PC-9 (cell line): ENCODE results near the gene CLN6. TPM values are rescaled to one million over a fixed set of nuclear protein-coding genes. Genes with fewer than 3 reads are reported as not detected.

ENCODE experiments used
- BruUV-seq: library from RNA; stranded (reverse); fragments of 400-500 nt; replicated peaks from 2 replicates; lab custom pipeline; 2021; lab: Mats Ljungman, UMichigan
- CTCF ChIA-PET: fragments of 300-600 bp; sonication (Branson Sonifier 250); formaldehyde crosslinking; loops from one replicate; lab custom pipeline; 2022; ENCODE audit warnings: antibody characterized with exemption; lab: Charles Lee
- POLR2A ChIA-PET: fragments of 300-600 bp; sonication (Branson Sonifier 250); formaldehyde crosslinking; loops from one replicate; lab custom pipeline; 2022; ENCODE audit warnings: antibody characterized with exemption; ENCODE audit not compliant: unreplicated experiment; lab: Charles Lee
- DNase-seq, 2 experiments: peaks; one replicate each; pipeline versions ENCODE4 v3.0.0 to v3.0.0-alpha.2; 2015 to 2022; ENCODE audit warnings: mixed read lengths in 1 of 2
- H2AFZ ChIP-seq: fragments of 200-600 bp; sonication (generic); 2 replicates; pipeline ENCODE4 v1.8.1; 2017; ENCODE audit warnings: antibody characterized with exemption
- H3F3A ChIP-seq: fragments of 200-600 bp; sonication (generic); 2 replicates; pipeline ENCODE4 v1.8.1; 2017; ENCODE audit warnings: antibody characterized with exemption, mild to moderate bottlenecking, low read depth; ENCODE audit not compliant: insufficient read depth
- H3K27ac ChIP-seq: fragments of 200-600 bp; sonication (generic); 2 replicates; pipeline ENCODE4 v1.6.1; 2016; ENCODE audit warnings: mixed run types
- H3K27me3 ChIP-seq: fragments of 200-600 bp; sonication (generic); 2 replicates; pipeline ENCODE4 v1.6.1; 2016; ENCODE audit warnings: low read depth, mixed run types; ENCODE audit not compliant: insufficient read depth
- H3K36me3 ChIP-seq: fragments of 200-600 bp; sonication (generic); 2 replicates; pipeline ENCODE4 v1.6.1; 2016; ENCODE audit warnings: low read depth, mixed run types
- H3K4me1 ChIP-seq: fragments of 200-600 bp; sonication (generic); replicated peaks from 2 replicates; pipeline ENCODE4 v1.6.1; 2016; ENCODE audit warnings: mixed run types; ENCODE audit not compliant: insufficient read depth
- H3K4me2 ChIP-seq: fragments of 200-600 bp; sonication (generic); 2 replicates; pipeline ENCODE4 v1.6.1; 2017; ENCODE audit warnings: mixed run types
- H3K4me3 ChIP-seq: fragments of 200-600 bp; sonication (generic); 2 replicates; pipeline ENCODE4 v1.6.1; 2016; ENCODE audit warnings: mixed run types
- H3K79me2 ChIP-seq: fragments of 200-600 bp; sonication (generic); 2 replicates; pipeline ENCODE4 v1.6.1; 2017; ENCODE audit warnings: low read depth, mixed run types
- H3K9me2 ChIP-seq: fragments of 200-600 bp; sonication (generic); 2 replicates; pipeline ENCODE4 v1.8.1; 2017; ENCODE audit warnings: mild to moderate bottlenecking; ENCODE audit not compliant: insufficient read depth
- H3K9me3 ChIP-seq: fragments of 200-600 bp; sonication (generic); 2 replicates; pipeline ENCODE4 v1.8.1; 2016; ENCODE audit warnings: low read depth; ENCODE audit not compliant: insufficient read depth
- H4K20me1 ChIP-seq: fragments of 200-600 bp; sonication (generic); 2 replicates; pipeline ENCODE4 v1.8.1; 2017; ENCODE audit not compliant: insufficient read depth
- EZH2 ChIP-seq: fragments of 200-600 bp; sonication (generic); IDR thresholded peaks from 2 replicates; pipeline ENCODE4 v1.8.0; 2017; ENCODE audit warnings: antibody characterized with exemption, low read depth
- intact Hi-C: fragments of 100-400 bp; cut with micrococcal nuclease; formaldehyde crosslinking; loops from one replicate; pipeline ENCODE4 v1.10.0; 2022; ENCODE audit not compliant: unreplicated experiment
- total RNA-seq: library from RNA; stranded (reverse); gene quantifications from 2 replicates; pipeline ENCODE4 v1.2.3, GENCODE V29; 2021
- TF ChIP-seq, protein P1 (sequence below): fragments of 200-600 bp; sonication (generic); conservative IDR thresholded peaks from 2 replicates; pipeline ENCODE4 v1.6.1; 2017; ENCODE audit warnings: mixed run types, antibody characterized with exemption, mild to moderate bottlenecking, moderate library complexity

The CLN6 gene
- total RNA-seq, 1 experiment from 2014 or later = 48.7 TPM

DNA sequence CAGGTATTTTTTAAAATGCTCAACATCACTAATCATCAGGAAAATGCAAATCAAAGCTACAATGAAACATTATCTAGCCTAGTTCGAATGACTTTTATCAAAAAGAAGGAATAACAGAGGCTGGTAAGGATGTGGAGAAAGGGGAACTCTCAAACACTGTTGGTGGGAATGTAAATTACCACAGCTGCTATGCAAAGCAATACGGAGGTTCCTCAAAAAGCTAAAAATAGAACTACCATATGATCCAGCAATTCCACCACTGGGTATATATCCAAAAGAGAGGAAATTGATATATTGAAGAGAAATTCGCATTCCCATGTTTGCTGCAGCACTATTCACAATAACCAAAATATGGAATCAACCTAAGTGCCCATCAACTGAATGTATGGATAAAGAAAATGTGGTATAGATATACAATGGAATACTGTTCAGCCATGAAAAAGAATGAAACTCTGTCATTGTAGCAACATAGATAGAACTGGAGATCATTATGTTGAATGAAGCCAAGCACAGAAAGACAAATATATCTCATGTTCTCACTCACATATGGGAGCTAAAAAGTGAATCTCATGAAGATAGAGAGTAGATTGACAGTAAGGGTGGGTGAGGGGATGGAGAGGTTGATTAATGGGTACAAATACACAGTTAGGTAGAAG lies 19.7 kb upstream of the CLN6 start:
- H3K27ac ChIP-seq = no peak overlapping the region
- intact Hi-C loops = no loop called here
- H3K36me3 ChIP-seq = no peaks in the 10 kb centered on the region
- H3K4me1 ChIP-seq = no peaks in the 10 kb centered on the region
- no peaks in the 10 kb centered on the region for H3K27me3 ChIP-seq
- no peaks in the 10 kb centered on the region for H3F3A ChIP-seq
- no peaks in the 10 kb centered on the region for H3K9me2 ChIP-seq
- ChIA-PET CTCF (no interaction called here), POLR2A (no interaction called here)
- H3K4me3 ChIP-seq = no peak overlapping the region
- no peaks in the 10 kb centered on the region for H3K9me3 ChIP-seq
- H4K20me1 ChIP-seq = no peaks in the 10 kb centered on the region
- no TSS peak for BruUV-seq
- no peak for DNase-seq
- no peak overlapping the region for H3K4me2 ChIP-seq
- H2AFZ ChIP-seq = no peak overlapping the region
- no peaks in the 10 kb centered on the region for H3K79me2 ChIP-seq
- no peak for TF ChIP-seq EZH2
- TF ChIP-seq, protein P1, sequence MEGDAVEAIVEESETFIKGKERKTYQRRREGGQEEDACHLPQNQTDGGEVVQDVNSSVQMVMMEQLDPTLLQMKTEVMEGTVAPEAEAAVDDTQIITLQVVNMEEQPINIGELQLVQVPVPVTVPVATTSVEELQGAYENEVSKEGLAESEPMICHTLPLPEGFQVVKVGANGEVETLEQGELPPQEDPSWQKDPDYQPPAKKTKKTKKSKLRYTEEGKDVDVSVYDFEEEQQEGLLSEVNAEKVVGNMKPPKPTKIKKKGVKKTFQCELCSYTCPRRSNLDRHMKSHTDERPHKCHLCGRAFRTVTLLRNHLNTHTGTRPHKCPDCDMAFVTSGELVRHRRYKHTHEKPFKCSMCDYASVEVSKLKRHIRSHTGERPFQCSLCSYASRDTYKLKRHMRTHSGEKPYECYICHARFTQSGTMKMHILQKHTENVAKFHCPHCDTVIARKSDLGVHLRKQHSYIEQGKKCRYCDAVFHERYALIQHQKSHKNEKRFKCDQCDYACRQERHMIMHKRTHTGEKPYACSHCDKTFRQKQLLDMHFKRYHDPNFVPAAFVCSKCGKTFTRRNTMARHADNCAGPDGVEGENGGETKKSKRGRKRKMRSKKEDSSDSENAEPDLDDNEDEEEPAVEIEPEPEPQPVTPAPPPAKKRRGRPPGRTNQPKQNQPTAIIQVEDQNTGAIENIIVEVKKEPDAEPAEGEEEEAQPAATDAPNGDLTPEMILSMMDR = no peak

DNA sequence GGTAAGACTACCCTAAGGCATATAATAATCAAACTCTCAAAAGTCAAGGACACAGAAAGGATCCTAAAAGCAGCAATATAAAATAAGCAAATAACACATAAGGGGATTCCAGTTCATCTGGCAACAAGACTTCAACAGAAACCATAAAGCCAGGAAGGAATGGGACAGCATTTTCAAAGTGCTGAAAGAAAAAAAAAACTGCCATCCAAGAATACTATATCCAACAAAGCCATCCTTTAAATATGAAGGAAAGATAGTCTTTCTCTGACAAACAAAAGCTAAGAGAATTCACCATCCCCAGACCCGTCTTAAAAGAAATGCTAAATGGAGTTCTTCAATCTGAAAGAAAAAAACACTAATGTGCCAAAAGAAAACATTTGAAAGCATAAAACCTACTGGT lies 14.7 kb upstream of the CLN6 start:
- Histone ChIP-seq H3K79me2 (no peaks in the 10 kb centered on the region), H2AFZ (no peak overlapping the region), H3K9me3 (no peaks in the 10 kb centered on the region; the same call in 1 of the 2 replicates), H3K4me2 (no peak overlapping the region), H3K4me1 (no peaks in the 10 kb centered on the region), H3F3A (no peaks in the 10 kb centered on the region), H3K27me3 (no peaks in the 10 kb centered on the region), H4K20me1 (no peaks in the 10 kb centered on the region), H3K36me3 (no peaks in the 10 kb centered on the region), H3K9me2 (no peaks in the 10 kb centered on the region), H3K4me3 (no peak overlapping the region), H3K27ac (no peak overlapping the region)
- intact Hi-C loops = no loop called here
- TF ChIP-seq EZH2 = no peak
- TF ChIP-seq, protein P1 = no peak
- CTCF ChIA-PET = no interaction called here
- DNase-seq = no peak
- POLR2A ChIA-PET = no interaction called here
- BruUV-seq = no TSS peak

- intact Hi-C loops = no loop called here
- POLR2A ChIA-PET = no interaction called here
- no peaks in the 10 kb centered on the region for H3K27me3 ChIP-seq
- no peaks in the 10 kb centered on the region; the same call in 1 of the 2 replicates for H3K9me3 ChIP-seq
- no TSS peak for BruUV-seq
- H3K27ac ChIP-seq = no peak overlapping the region
- TF ChIP-seq, protein P1 = no peak
- no peak for TF ChIP-seq EZH2
- H4K20me1 ChIP-seq = no peaks in the 10 kb centered on the region
- no peaks in the 10 kb centered on the region for H3K79me2 ChIP-seq
- CTCF ChIA-PET = interaction anchor here (0.6 kb wide), 1 partner anchor 742 kb away, joined by 3 read pairs; no protein-coding TSS in a partner anchor
- no peaks in the 10 kb centered on the region for H3K4me1 ChIP-seq
- no peak for DNase-seq
- H3F3A ChIP-seq = no peaks in the 10 kb centered on the region
- no peak overlapping the region for H3K4me2 ChIP-seq
- H3K4me3 ChIP-seq = no peak overlapping the region
- H3K36me3 ChIP-seq = no peaks in the 10 kb centered on the region
- no peak overlapping the region for H2AFZ ChIP-seq
- H3K9me2 ChIP-seq = no peaks in the 10 kb centered on the region
These were observed 11.8 kb upstream of the CLN6 start for GRCh38 chr15:68241088-68241935.
